DND-41 (cell line): Measurements from ENCODE around the gene CACNA2D1.

Experiments used
- EZH2 ChIP-seq: IDR thresholded peaks from 3 replicates; pipeline ENCODE4 v1.6.1; 2012; ENCODE audit warnings: borderline replicate concordance, low read depth, mild to moderate bottlenecking, moderate library complexity, low read length, inconsistent platforms; ENCODE audit not compliant: severe bottlenecking
- TF ChIP-seq, protein P1 (sequence below): IDR thresholded peaks from 2 replicates; pipeline ENCODE4 v1.5.1; 2012; ENCODE audit warnings: borderline replicate concordance, low read length, moderate library complexity, mild to moderate bottlenecking; ENCODE audit not compliant: poor library complexity, severe bottlenecking; ENCODE audit errors: extremely low read depth

DNA sequence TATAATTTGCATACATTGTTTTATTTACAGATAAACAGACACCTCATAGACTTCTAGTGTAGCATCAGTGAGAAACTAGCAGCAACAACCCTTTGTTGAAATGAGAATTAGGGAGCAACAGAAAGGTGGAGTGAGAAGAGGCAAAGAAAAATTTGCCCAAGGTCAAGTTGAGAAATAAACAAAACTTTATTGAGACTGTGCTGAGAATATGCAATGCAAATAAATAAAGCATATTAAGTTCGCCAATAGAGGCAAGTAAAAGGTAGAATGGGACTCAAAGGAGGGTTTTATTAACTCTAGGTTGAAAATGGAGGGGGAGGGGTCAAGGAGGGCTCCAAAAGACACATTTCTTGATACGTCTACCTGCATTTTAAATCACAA, 49.7 kb downstream of the CACNA2D1 start:
- TF ChIP-seq, protein P1, sequence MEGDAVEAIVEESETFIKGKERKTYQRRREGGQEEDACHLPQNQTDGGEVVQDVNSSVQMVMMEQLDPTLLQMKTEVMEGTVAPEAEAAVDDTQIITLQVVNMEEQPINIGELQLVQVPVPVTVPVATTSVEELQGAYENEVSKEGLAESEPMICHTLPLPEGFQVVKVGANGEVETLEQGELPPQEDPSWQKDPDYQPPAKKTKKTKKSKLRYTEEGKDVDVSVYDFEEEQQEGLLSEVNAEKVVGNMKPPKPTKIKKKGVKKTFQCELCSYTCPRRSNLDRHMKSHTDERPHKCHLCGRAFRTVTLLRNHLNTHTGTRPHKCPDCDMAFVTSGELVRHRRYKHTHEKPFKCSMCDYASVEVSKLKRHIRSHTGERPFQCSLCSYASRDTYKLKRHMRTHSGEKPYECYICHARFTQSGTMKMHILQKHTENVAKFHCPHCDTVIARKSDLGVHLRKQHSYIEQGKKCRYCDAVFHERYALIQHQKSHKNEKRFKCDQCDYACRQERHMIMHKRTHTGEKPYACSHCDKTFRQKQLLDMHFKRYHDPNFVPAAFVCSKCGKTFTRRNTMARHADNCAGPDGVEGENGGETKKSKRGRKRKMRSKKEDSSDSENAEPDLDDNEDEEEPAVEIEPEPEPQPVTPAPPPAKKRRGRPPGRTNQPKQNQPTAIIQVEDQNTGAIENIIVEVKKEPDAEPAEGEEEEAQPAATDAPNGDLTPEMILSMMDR: no peak
- TF ChIP-seq EZH2: no peak
